ENCODE measurements around the gene TDRD3. TPM values are rescaled to one million over a fixed set of nuclear protein-coding genes. Genes with fewer than 3 reads are reported as not detected.
"Not testable (repeated sequence)": the region's sequence is repeated elsewhere in the genome, so short reads cannot be mapped to it uniquely, and the experiment has no call there.

TDRD3 gene
- total and polyA plus RNA-seq, 4 experiments from 2014 or later = 4.9 to 34.9 (median 18.9) TPM

DNA sequence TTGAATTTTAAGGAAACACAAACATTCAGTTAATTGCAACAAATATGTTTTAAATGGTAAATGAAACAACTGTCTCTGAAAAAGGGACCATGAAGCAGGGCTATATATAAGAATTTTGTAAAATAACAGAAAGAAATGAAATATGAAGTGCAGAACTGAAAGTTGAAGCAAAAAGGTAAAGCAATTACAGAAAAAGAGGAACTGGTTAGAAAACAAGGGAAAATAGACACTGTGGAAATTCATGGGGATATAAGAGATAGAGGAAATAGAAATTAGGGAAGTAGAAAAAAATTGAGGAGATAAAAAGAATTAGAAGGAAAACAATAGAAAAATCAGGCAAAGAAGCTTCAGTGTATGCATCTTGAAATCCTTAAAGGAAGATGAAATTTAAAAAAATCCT lies 40.0 kb upstream of the TDRD3 start:
- intact Hi-C loops (cut with micrococcal nuclease) = no loop called here
- Mint-ChIP-seq H3K27me3 (peaks cover 5 to 11% of the 10 kb centered on the region in 2 donors), H3K4me3 (no peak overlapping the region), H3K27ac (peak overlapping the region in 1 of 7 donors; percentile 76), H3K9me3 (peaks cover 0 to 6% (median 3%) of the 10 kb centered on the region in 8 donors), H3K36me3 (no peaks in the 10 kb centered on the region), H3K4me1 (no peaks in the 10 kb centered on the region)
- ChIA-PET CTCF (ENCODE audit: partially characterized antibody) (no interaction called here), POLR2A (ENCODE audit: partially characterized antibody) (no interaction called here)
- Histone ChIP-seq H3K27me3 (ENCODE audit: insufficient read depth, low read length) (no peaks in the 10 kb centered on the region), H3K4me3 (ENCODE audit: low read length in 2 of 2) (no peak overlapping the region), H3K4me1 (ENCODE audit: insufficient read depth, low read length) (no peaks in the 10 kb centered on the region), H3K9me3 (ENCODE audit: control insufficient read depth in 1 of 2, low read length in 2 of 2) (no peaks in the 10 kb centered on the region), H3K36me3 (ENCODE audit: insufficient read depth, low read length) (no peaks in the 10 kb centered on the region), H3K27ac (ENCODE audit: low read depth, low read length) (no peak overlapping the region)
- DNase-seq = no peak

DNA sequence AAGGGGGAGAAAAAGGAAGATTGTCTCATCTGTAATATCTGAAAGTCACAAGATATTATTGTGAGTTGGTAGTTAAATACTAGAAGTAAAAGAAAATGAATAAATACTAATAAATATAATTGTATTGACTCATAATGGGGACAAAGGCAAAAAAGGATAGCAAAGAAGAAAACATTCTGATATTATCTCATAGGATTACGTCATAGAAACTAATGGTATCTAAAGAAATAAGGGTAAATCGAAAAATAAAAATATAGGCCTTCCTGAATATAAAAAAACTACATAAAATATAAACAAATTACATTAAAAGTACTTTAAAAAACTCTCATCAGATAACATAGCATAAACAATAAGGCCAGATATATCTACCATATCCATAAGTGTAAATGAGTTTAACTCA lies 38.6 kb upstream of the TDRD3 start:
- no peak overlapping the region for H3K27ac Mint-ChIP-seq
- Histone ChIP-seq H3K27ac (ENCODE audit: low read depth, low read length) (no peak overlapping the region), H3K4me1 (ENCODE audit: insufficient read depth, low read length) (no peaks in the 10 kb centered on the region), H3K9me3 (ENCODE audit: control insufficient read depth in 1 of 2, low read length in 2 of 2) (no peaks in the 10 kb centered on the region), H3K36me3 (ENCODE audit: insufficient read depth, low read length) (no peaks in the 10 kb centered on the region), H3K4me3 (ENCODE audit: low read length in 2 of 2) (no peak overlapping the region), H3K27me3 (ENCODE audit: insufficient read depth, low read length) (no peaks in the 10 kb centered on the region)
- H3K9me3 Mint-ChIP-seq = no peaks in the 10 kb centered on the region
- no peak overlapping the region for H3K4me3 Mint-ChIP-seq
- H3K27me3 Mint-ChIP-seq = peaks cover 7 to 10% of the 10 kb centered on the region in 2 donors
- no peak for DNase-seq
- intact Hi-C loops (cut with micrococcal nuclease) = no loop called here
- H3K4me1 Mint-ChIP-seq = no peaks in the 10 kb centered on the region
- ChIA-PET POLR2A (ENCODE audit: partially characterized antibody) (no interaction called here), CTCF (ENCODE audit: partially characterized antibody) (no interaction called here)
- no peaks in the 10 kb centered on the region for H3K36me3 Mint-ChIP-seq

DNA sequence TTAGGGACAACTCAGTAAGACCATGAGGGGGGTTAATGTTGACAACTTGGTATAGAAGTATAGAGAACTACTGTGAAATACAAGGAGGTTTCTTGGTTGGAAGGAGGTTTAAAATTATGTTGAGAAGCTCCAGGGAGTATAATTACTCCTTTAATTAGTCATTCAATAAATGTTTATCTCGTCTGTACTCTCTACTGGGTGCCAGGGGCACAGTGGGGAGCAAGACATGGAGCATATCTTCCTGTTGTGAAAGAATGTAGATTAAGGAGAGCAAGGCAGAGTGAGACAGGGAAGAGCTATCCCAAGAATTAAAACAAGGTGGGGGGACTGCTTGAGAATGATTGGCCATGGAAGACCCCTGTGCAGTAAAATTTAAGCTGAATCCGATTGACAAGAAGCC lies 33.7 kb upstream of the TDRD3 start:
- Histone ChIP-seq H3K27ac (ENCODE audit: low read depth, low read length) (no peak overlapping the region), H3K36me3 (ENCODE audit: insufficient read depth, low read length) (no peaks in the 10 kb centered on the region), H3K4me1 (ENCODE audit: insufficient read depth, low read length) (no peaks in the 10 kb centered on the region), H3K4me3 (ENCODE audit: low read length in 2 of 2) (no peak overlapping the region), H3K9me3 (ENCODE audit: control insufficient read depth in 1 of 2, low read length in 2 of 2) (no peaks in the 10 kb centered on the region), H3K27me3 (ENCODE audit: insufficient read depth, low read length) (no peaks in the 10 kb centered on the region)
- Mint-ChIP-seq H3K36me3 (no peaks in the 10 kb centered on the region), H3K4me3 (no peak overlapping the region), H3K9me3 (peaks cover 0 to 4% (median 0%) of the 10 kb centered on the region in 8 donors), H3K27ac (no peak overlapping the region), H3K4me1 (no peaks in the 10 kb centered on the region), H3K27me3 (peaks cover 10% of the 10 kb centered on the region in 2 donors)
- CTCF ChIA-PET (ENCODE audit: partially characterized antibody) = interaction anchor here (1.4 kb wide), 1 partner anchor 8 kb away, joined by 3 read pairs; no protein-coding TSS in a partner anchor
- POLR2A ChIA-PET (ENCODE audit: partially characterized antibody) = no interaction called here
- intact Hi-C loops (cut with micrococcal nuclease) = no loop called here
- no peak for DNase-seq

DNA sequence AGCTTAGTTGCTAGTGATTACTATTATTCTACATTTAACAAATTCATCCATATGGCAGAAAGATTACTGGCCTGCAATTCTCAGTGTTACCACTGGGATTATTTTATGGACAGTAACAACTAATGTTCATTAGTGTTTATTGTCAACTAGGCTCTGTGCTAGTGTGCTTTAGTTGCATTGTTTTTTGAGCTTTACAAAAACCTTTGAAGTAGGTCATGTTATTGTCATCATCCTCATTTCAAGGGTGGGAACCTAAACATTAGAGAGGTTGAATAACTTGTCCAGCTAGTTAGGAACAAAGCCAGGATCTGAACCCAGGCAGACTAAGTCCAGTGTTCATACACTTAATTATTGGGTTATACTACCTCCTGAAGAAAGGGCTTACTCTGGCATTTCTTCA lies 27.8 kb upstream of the TDRD3 start:
- peaks cover 0 to 7% (median under 1%) of the 10 kb centered on the region in 4 donors for H3K4me1 Mint-ChIP-seq
- H3K36me3 Mint-ChIP-seq = no peaks in the 10 kb centered on the region
- Histone ChIP-seq H3K4me3 (ENCODE audit: low read length in 2 of 2) (no peak overlapping the region), H3K36me3 (ENCODE audit: insufficient read depth, low read length) (no peaks in the 10 kb centered on the region), H3K9me3 (ENCODE audit: control insufficient read depth in 1 of 2, low read length in 2 of 2) (no peaks in the 10 kb centered on the region), H3K27me3 (ENCODE audit: insufficient read depth, low read length) (no peaks in the 10 kb centered on the region), H3K27ac (ENCODE audit: low read depth, low read length) (no peak overlapping the region), H3K4me1 (ENCODE audit: insufficient read depth, low read length) (no peaks in the 10 kb centered on the region)
- H3K4me3 Mint-ChIP-seq = no peak overlapping the region
- no peak for DNase-seq
- ChIA-PET CTCF (ENCODE audit: partially characterized antibody) (interaction anchor here (0.9 to 1.0 kb wide), 3 partner anchors 9 to 22 kb away, joined by 3 to 5 read pairs (median 4); no protein-coding TSS in a partner anchor), POLR2A (ENCODE audit: partially characterized antibody) (no interaction called here)
- no peak overlapping the region for H3K27ac Mint-ChIP-seq
- peaks cover 0 to 4% (median 0%) of the 10 kb centered on the region in 8 donors for H3K9me3 Mint-ChIP-seq
- intact Hi-C loops (cut with micrococcal nuclease) = no loop called here
- peaks cover 2 to 7% of the 10 kb centered on the region in 2 donors for H3K27me3 Mint-ChIP-seq

DNA sequence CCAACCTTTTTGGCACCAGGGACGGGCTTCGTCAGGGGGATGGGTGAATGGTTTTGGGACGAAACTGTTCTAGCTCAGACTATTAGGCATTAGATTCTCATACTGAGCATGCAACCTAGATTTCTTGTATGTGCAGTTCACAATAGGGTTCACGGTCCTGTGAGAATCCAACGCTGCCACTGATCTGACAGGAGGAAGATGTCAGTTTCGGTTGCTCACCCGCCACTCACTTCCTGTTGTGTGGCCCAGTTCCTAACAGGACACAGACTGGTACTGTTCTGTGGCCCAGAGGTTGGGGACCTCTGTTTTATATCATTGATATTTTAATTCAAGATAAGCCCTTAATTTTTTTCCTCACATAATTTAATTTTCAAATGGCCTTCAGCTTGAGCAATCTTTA lies 26.7 kb upstream of the TDRD3 start:
- Histone ChIP-seq H3K27ac (ENCODE audit: low read depth, low read length) (no peak overlapping the region), H3K36me3 (ENCODE audit: insufficient read depth, low read length) (no peaks in the 10 kb centered on the region), H3K27me3 (ENCODE audit: insufficient read depth, low read length) (no peaks in the 10 kb centered on the region), H3K4me3 (ENCODE audit: low read length in 2 of 2) (no peak overlapping the region), H3K9me3 (ENCODE audit: control insufficient read depth in 1 of 2, low read length in 2 of 2) (no peaks in the 10 kb centered on the region), H3K4me1 (ENCODE audit: insufficient read depth, low read length) (no peaks in the 10 kb centered on the region)
- intact Hi-C loops (cut with micrococcal nuclease) = no loop called here
- CTCF ChIA-PET (ENCODE audit: partially characterized antibody) = interaction anchor here (1.2 kb wide), 1 partner anchor 8 kb away, joined by 3 read pairs; no protein-coding TSS in a partner anchor
- peak overlapping the region in 2 of 7 donors; percentile 36 to 51 for H3K27ac Mint-ChIP-seq
- no peaks in the 10 kb centered on the region for H3K36me3 Mint-ChIP-seq
- peaks cover 4 to 6% of the 10 kb centered on the region in 2 donors for H3K27me3 Mint-ChIP-seq
- DNase-seq = peak in 1 of 5 donors; percentile 39
- POLR2A ChIA-PET (ENCODE audit: partially characterized antibody) = no interaction called here
- peak overlapping the region in 3 of 8 donors; percentile 23 to 33 (median 23) for H3K4me3 Mint-ChIP-seq
- H3K4me1 Mint-ChIP-seq = peaks cover 0 to 7% (median under 1%) of the 10 kb centered on the region in 4 donors
- H3K9me3 Mint-ChIP-seq = peaks cover 0 to 2% (median 0%) of the 10 kb centered on the region in 8 donors

DNA sequence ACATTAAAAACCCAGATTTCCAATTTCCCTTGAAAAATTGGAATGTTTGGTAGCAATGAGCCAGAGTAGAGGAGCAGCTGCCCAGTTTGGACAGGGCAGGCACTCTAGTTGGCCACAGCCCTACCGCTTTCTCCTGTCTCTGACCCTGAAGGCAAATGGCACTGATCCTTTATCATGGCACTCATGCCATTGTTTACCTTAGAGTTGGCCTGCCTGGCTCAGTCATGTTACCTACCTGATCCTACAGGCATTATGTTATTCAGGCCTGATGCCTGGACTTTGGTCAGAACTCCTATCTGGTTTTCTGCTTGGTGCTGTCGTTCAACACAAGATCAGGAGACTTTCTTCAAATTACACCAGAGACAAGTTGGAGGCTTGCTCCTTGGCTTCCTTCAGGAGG lies 24.9 kb upstream of the TDRD3 start:
- H3K27me3 ChIP-seq (ENCODE audit: insufficient read depth, low read length) = no peaks in the 10 kb centered on the region
- no peak for DNase-seq
- ChIA-PET POLR2A (ENCODE audit: partially characterized antibody) (no interaction called here), CTCF (ENCODE audit: partially characterized antibody) (no interaction called here)
- H3K9me3 ChIP-seq (ENCODE audit: control insufficient read depth in 1 of 2, low read length in 2 of 2) = no peaks in the 10 kb centered on the region
- intact Hi-C loops (cut with micrococcal nuclease) = loop anchor here (1.0 kb wide), 1 partner anchor 24 kb away; no protein-coding TSS in a partner anchor
- no peak overlapping the region for H3K27ac Mint-ChIP-seq
- H3K27me3 Mint-ChIP-seq = peaks cover 3 to 7% of the 10 kb centered on the region in 2 donors
- H3K27ac ChIP-seq (ENCODE audit: low read depth, low read length) = no peak overlapping the region
- H3K36me3 ChIP-seq (ENCODE audit: insufficient read depth, low read length) = no peaks in the 10 kb centered on the region
- H3K9me3 Mint-ChIP-seq = peaks cover 0 to 2% (median 0%) of the 10 kb centered on the region in 8 donors
- no peak overlapping the region for H3K4me3 Mint-ChIP-seq
- H3K4me1 ChIP-seq (ENCODE audit: insufficient read depth, low read length) = no peaks in the 10 kb centered on the region
- no peaks in the 10 kb centered on the region for H3K36me3 Mint-ChIP-seq
- no peak overlapping the region for H3K4me3 ChIP-seq (ENCODE audit: low read length in 2 of 2)
- peaks cover 0 to 7% (median under 1%) of the 10 kb centered on the region in 4 donors for H3K4me1 Mint-ChIP-seq

DNA sequence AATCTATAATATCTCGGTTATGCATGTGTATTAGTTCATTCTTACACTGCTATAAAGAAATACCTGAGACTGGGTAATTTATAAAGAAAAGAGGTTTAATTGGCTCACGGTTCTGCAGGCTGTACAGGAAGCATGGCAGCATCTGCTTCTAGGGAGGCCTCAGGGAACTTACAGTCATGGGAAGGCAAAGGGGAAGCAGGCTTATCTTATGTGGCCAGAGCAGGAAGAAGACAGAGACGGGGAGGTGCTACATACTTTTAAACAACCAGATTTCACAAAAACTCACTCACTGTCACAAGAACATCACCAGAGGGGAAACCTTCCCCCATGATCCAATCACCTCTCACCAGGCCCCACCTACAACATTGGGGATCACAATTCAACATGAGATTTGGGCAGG lies 17.7 kb upstream of the TDRD3 start:
- POLR2A ChIA-PET (ENCODE audit: partially characterized antibody); H3K4me3 ChIP-seq (ENCODE audit: low read length in 2 of 2): not testable (repeated sequence)
- CTCF ChIA-PET (ENCODE audit: partially characterized antibody) = interaction anchor here (1.4 kb wide), 1 partner anchor 10 kb away, joined by 4 read pairs; no protein-coding TSS in a partner anchor

More for the DNA sequence above, 17.7 kb upstream of the TDRD3 start:
- H3K4me3 Mint-ChIP-seq; H3K9me3 ChIP-seq (ENCODE audit: control insufficient read depth in 1 of 2, low read length in 2 of 2); intact Hi-C loops (cut with micrococcal nuclease); H3K9me3 Mint-ChIP-seq; H3K4me1 Mint-ChIP-seq; DNase-seq; H3K27ac ChIP-seq (ENCODE audit: low read depth, low read length); H3K36me3 Mint-ChIP-seq; H3K27me3 ChIP-seq (ENCODE audit: insufficient read depth, low read length); H3K36me3 ChIP-seq (ENCODE audit: insufficient read depth, low read length); H3K4me1 ChIP-seq (ENCODE audit: insufficient read depth, low read length): not testable (repeated sequence)
- H3K27me3 Mint-ChIP-seq = peaks cover 8 to 12% of the 10 kb centered on the region in 2 donors
- H3K27ac Mint-ChIP-seq = peak overlapping the region in 1 of 7 donors; percentile 66

Measured in CD4-positive, alpha-beta memory T cell (primary cell).